Adipose tissue (tissue), 3 donors: ENCODE data around the gene RNF4. TPM values are rescaled to one million over a fixed set of nuclear protein-coding genes. Genes with fewer than 3 reads are reported as not detected.

Experiments
- H3K27ac ChIP-seq: one replicate; pipeline ENCODE4 v1.5.1; 2013; ENCODE audit warnings: low read depth, low read length
- WGBS, 3 donors: extraction: QIAGEN DNeasy Blood & Tissue Kit; methylation state at CpG; one replicate each; pipeline ENCODE4 v1.1.7; 2013; 5-methylcytosine and 5-hydroxymethylcytosine counted together
- polyA plus RNA-seq, 3 donors: library from polyadenylated mRNA; stranded (reverse); fragments of 200-250 nt; gene quantifications; one replicate each; pipeline ENCODE4 v1.2.3, GENCODE V29; 2013
- donor health status: healthy with polysubstance abuse.
- donor health status: Bipolar disorder and iron deficiency.
- donor health status: healthy.

The RNF4 gene
- polyA plus RNA-seq, 3 donors = 17.7 to 24.4 (median 22.6) TPM

- 25 to 53% (median 31%) methylated on average over 3 of the region's 3 CpGs for WGBS, 3 donors
- no peak overlapping the region for H3K27ac ChIP-seq
Observed at GRCh38 chr4:2478229-2478628, 9.3 kb downstream of the RNF4 start.

GRCh38 chr4:2480649-2481048 is 11.7 kb downstream of the RNF4 start:
- WGBS, 3 donors = 82 to 96% (median 95%) methylated on average over 5 of the region's 5 CpGs
- no peak overlapping the region for H3K27ac ChIP-seq

GRCh38 chr4:2482192-2482591 is 13.3 kb downstream of the RNF4 start:
- 44 to 79% (median 63%) methylated on average over 4 of the region's 4 CpGs for WGBS, 3 donors
- peak overlapping the region; percentile 46 for H3K27ac ChIP-seq

GRCh38 chr4:2482693-2483092 is 13.8 kb downstream of the RNF4 start:
- no peak overlapping the region for H3K27ac ChIP-seq
- WGBS, 3 donors = 5 to 17% (median 12%) methylated on average over 3 of the region's 3 CpGs

- H3K27ac ChIP-seq = no peak overlapping the region
- 55 to 96% (median 94%) methylated on average over 3 of the region's 3 CpGs for WGBS, 3 donors
Observed at GRCh38 chr4:2483237-2483636, 14.3 kb downstream of the RNF4 start.

- WGBS, 3 donors = 70 to 80% (median 72%) methylated on average over 6 of the region's 6 CpGs
- H3K27ac ChIP-seq = no peak overlapping the region
Observed at GRCh38 chr4:2484185-2484584, 15.3 kb downstream of the RNF4 start.

- no peak overlapping the region for H3K27ac ChIP-seq
- 16 to 31% (median 23%) methylated on average over 11 of the region's 11 CpGs for WGBS, 3 donors
Observed at GRCh38 chr4:2484993-2485392, 16.1 kb downstream of the RNF4 start.

- 90 to 94% (median 90%) methylated on average over 4 of the region's 4 CpGs for WGBS, 3 donors
- no peak overlapping the region for H3K27ac ChIP-seq
Observed at GRCh38 chr4:2485956-2486355, 17.1 kb downstream of the RNF4 start.

GRCh38 chr4:2486981-2487380 is 18.1 kb downstream of the RNF4 start:
- 92 to 96% (median 93%) methylated on average over 6 of the region's 6 CpGs for WGBS, 3 donors
- H3K27ac ChIP-seq = no peak overlapping the region

GRCh38 chr4:2487632-2488031 is 18.7 kb downstream of the RNF4 start:
- WGBS, 3 donors = 74 to 86% (median 75%) methylated on average over 6 of the region's 6 CpGs
- H3K27ac ChIP-seq = no peak overlapping the region

- no peak overlapping the region for H3K27ac ChIP-seq
- 93 to 94% (median 93%) methylated on average over 20 of the region's 20 CpGs for WGBS, 3 donors
Observed at GRCh38 chr4:2489081-2489805, 20.3 kb downstream of the RNF4 start.

GRCh38 chr4:2489841-2490552 is 21.1 kb downstream of the RNF4 start:
- 72 to 78% (median 75%) methylated on average over 9 of the region's 9 CpGs for WGBS, 3 donors
- no peak overlapping the region for H3K27ac ChIP-seq

- WGBS, 3 donors = 75 to 86% (median 86%) methylated on average over 1 of the region's 1 CpG
Observed at GRCh38 chr4:2492970-2493369, 24.1 kb downstream of the RNF4 start.

GRCh38 chr4:2494992-2495391 is 26.1 kb downstream of the RNF4 start:
- H3K27ac ChIP-seq = no peak overlapping the region
- WGBS, 3 donors = 56 to 77% (median 64%) methylated on average over 3 of the region's 3 CpGs

More at GRCh38 chr4:2492970-2493369, 24.1 kb downstream of the RNF4 start:
- no peak overlapping the region for H3K27ac ChIP-seq

GRCh38 chr4:2497324-2497723 is 28.4 kb downstream of the RNF4 start:
- no peak overlapping the region for H3K27ac ChIP-seq
- WGBS, 3 donors = 96 to 97% (median 97%) methylated on average over 4 of the region's 4 CpGs

- 88 to 90% (median 89%) methylated on average over 9 of the region's 9 CpGs for WGBS, 3 donors
- no peak overlapping the region for H3K27ac ChIP-seq
Observed at GRCh38 chr4:2497931-2498330, 29.0 kb downstream of the RNF4 start.

GRCh38 chr4:2500547-2500946 is 31.6 kb downstream of the RNF4 start:
- no peak overlapping the region for H3K27ac ChIP-seq
- WGBS, 3 donors = 89 to 95% (median 92%) methylated on average over 2 of the region's 2 CpGs

GRCh38 chr4:2501034-2501594 is 32.2 kb downstream of the RNF4 start:
- 87 to 95% (median 90%) methylated on average over 7 of the region's 7 CpGs for WGBS, 3 donors
- H3K27ac ChIP-seq = no peak overlapping the region

GRCh38 chr4:2503809-2504208 is 34.9 kb downstream of the RNF4 start:
- WGBS, 3 donors = 96 to 100% (median 98%) methylated on average over 5 of the region's 5 CpGs
- H3K27ac ChIP-seq = no peak overlapping the region
